GM12892 (cell line): ENCODE data around the gene UNG. TPM values are rescaled to one million over a fixed set of nuclear protein-coding genes. Genes with fewer than 3 reads are reported as not detected.
"Not testable (repeated sequence)": the region's sequence is repeated elsewhere in the genome, so short reads cannot be mapped to it uniquely, and the experiment has no call there.

ENCODE experiments used
- DNase-seq: peaks from one replicate; pipeline ENCODE4 v3.0.0; 2011; ENCODE audit not compliant: insufficient read length
- FAIRE-seq: peaks from 2 replicates; lab custom pipeline; 2011; peaks lifted over from hg19 to GRCh38; lab: Jason Lieb, UNC
- POLR2A ChIP-seq: IDR thresholded peaks from 2 replicates; pipeline ENCODE4 v1.6.1; 2011; ENCODE audit warnings: low read depth, low read length, control low read depth
- POLR2AphosphoS5 ChIP-seq: IDR thresholded peaks from 2 replicates; pipeline ENCODE4 v1.6.1; 2011; ENCODE audit warnings: low read depth, low read length, control low read depth
- TAF1 ChIP-seq: IDR thresholded peaks from 2 replicates; pipeline ENCODE4 v1.6.1; 2011; ENCODE audit warnings: low read depth, mild to moderate bottlenecking, control low read depth, low read length, borderline replicate concordance
- polyA plus RNA-seq: library from polyadenylated mRNA; unstranded; fragments of >200 nt; gene quantifications from one replicate; pipeline ENCODE4 v1.2.1, GENCODE V29; 2012; ENCODE audit warnings: missing spikeins, inconsistent platforms; ENCODE audit not compliant: missing spikeins

Gene UNG
- 49.9 TPM for polyA plus RNA-seq

- FAIRE-seq (peak; percentile 96), DNase-seq (peak; percentile 97)
- TF ChIP-seq POLR2A, result peak; percentile 47; the same call in 1 of the 2 replicates
- TF ChIP-seq TAF1, result no peak
- peak; percentile 24; the same call in 1 of the 2 replicates for TF ChIP-seq POLR2AphosphoS5
These were observed at the start of gene UNG for GRCh38 chr12:109097435-109098182. UNG (plus strand) TSS chr12:109097597; CDS start chr12:109097680, 83 bp downstream.

DNA sequence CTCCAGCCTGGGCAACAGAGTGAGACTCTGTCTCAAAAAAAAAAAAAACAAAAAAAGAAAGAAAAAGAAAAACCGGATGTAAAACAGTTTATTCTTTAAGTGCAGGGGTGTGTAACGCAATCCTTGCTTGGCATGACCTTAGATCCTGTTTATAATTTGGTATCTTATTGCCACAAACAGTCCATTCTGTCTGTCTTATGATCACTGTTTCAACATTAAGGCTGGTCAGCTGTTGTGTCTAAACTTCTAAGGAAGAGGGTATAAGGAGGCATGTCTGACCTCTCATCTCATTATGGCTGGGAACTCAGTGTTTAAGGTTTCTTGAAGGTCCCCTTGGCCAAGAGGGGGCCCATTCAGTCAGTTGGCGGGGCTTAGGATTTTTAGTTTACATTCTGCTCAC is 48.7 kb upstream of the UNG start:
- DNase-seq, FAIRE-seq: not testable (repeated sequence)

DNA sequence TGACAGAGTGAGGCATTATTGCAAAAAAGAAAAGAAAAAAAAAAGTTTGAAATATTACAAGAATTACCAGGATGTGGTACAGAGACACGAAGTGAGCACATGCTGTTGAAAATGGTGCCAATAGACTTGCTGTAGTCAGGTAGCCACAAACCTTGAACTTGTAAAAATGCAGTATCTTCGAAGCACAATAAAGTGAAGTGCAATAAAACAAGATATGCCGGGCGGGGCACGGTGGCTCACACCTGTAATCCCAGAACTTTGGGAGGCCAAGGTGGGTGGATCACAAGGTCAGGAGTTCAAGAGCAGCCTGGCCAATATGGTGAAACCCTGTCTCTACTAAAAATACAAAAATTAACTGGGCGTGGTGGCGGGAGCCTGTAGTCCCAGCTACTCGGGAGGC is 47.6 kb upstream of the UNG start:
- DNase-seq, FAIRE-seq: not testable (repeated sequence)

DNA sequence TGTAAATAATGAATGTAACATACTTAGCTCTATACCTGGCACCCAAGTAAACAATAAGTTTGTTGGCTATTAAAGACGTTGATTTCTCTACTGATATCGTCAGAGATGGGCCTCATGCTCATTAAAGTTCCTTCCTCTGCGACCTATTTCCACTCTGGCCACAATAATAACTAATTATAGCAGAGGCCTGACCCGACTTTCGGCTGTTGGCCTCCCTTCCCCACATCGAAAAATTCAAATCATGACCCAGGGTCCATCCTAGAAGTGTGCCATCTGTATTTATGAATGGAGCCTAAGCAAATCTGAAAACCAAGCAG is 45.3 kb upstream of the UNG start:
- FAIRE-seq (no peak), DNase-seq (no peak)
- TF ChIP-seq POLR2A (no peak), TAF1 (no peak), POLR2AphosphoS5 (no peak)

GRCh38 chr12:109052414-109053323 is 44.7 kb upstream of the UNG start, which contains the start of gene USP30:
USP30 (plus strand) TSS chr12:109052576; CDS start chr12:109052679, 103 bp downstream.
- DNase-seq (peak; percentile 84), FAIRE-seq (peak; percentile 88)
- no peak for TF ChIP-seq POLR2AphosphoS5
- TF ChIP-seq POLR2A, result peak; percentile 36; the same call in 1 of the 2 replicates
- 0 out of 2 replicates have a peak, but pooled peaks have one; percentile 49 for TF ChIP-seq TAF1

DNA sequence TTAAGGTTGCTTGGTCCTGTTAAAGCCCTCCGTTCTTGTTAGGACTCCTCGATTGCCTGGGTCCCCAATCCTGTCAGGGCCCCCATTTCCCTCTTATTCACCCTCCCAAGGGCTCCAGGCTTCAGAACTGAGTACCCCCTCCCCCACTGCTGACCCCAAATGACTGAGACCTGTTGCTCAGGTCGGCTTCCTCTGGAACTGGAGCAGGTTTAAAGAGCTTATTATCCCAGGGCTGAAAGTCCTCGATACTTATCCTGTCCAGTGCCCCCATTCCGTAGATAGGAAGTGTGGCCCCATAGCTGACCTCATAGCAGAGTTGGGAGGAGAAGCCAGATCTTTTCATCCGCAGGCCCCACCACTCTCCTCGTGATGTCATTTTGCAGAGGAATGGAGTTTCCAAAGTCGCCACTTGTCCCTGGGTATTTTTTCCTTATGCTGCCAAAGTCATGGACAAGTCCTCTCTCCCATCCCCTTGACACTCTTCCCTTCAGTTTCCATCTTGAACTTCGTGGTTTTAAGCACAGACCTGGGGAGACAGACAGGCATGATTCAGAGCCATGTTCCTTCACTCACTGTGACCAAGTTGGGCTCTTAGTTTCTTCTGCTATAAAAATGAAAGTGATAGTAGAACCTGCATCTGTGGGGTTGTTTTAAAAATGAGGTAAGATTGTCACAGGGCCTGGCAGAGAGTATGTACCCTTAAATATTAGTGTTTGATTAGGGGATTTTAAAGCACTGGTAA is 43.8 kb upstream of the UNG start:
- TF ChIP-seq TAF1 (0 out of 2 replicates have a peak, but pooled peaks have one; percentile 12), POLR2AphosphoS5 (no peak), POLR2A (no peak)
- FAIRE-seq, result peak; percentile 17
- no peak for DNase-seq

- not testable (repeated sequence) for DNase-seq, FAIRE-seq
These were observed 43.3 kb upstream of the UNG start for GRCh38 chr12:109054124-109054513.

GRCh38 chr12:109054520-109054919 is 42.9 kb upstream of the UNG start:
- no peak for TF ChIP-seq POLR2A
- no peak for TF ChIP-seq POLR2AphosphoS5
- no peak for TF ChIP-seq TAF1
- no peak for FAIRE-seq

DNA sequence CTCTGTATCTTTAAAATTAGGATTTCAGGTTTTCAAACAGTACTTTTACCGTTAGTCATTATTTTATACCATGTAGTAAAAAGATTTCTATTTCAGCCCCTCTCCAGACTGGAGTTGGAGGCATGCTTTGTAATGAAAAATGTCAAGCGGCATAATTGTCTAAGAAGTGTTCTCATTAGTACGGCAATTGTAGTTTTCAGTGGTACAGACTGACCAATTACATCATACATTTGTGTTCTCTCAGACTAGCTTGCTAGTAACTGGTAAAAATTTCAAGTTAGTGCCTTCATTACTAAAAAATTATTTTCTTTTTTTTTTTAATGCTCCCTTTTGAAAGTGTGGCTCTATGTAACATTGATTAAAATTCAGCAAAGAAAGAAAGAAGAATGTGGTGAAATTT is 40.5 kb upstream of the UNG start:
- DNase-seq (no peak), FAIRE-seq (no peak)
- TF ChIP-seq POLR2AphosphoS5, result no peak
- TF ChIP-seq POLR2A, result no peak
- no peak for TF ChIP-seq TAF1

More at GRCh38 chr12:109054520-109054919, 42.9 kb upstream of the UNG start:
- no peak for DNase-seq

DNA sequence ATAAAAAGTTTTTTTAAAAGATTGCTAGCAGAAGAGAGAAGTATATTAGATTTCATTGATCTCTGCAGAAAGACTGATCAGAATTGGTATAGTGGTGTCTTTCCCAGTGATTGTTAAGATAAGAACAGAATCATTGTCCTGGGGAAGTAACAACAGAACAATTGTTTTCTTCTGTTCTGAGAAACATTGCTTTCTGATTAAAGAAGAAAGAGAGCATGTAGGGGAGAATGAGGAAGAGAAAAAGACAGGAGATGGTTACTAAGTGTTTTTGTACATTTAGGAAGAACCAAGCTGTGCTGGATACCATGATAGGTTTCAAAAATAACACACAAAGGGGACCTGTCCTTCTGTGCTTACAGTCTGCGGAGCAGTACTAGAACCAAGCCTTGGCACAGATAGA is 40.0 kb upstream of the UNG start:
- FAIRE-seq (no peak), DNase-seq (no peak)
- TF ChIP-seq TAF1 (no peak), POLR2A (no peak), POLR2AphosphoS5 (no peak)

DNA sequence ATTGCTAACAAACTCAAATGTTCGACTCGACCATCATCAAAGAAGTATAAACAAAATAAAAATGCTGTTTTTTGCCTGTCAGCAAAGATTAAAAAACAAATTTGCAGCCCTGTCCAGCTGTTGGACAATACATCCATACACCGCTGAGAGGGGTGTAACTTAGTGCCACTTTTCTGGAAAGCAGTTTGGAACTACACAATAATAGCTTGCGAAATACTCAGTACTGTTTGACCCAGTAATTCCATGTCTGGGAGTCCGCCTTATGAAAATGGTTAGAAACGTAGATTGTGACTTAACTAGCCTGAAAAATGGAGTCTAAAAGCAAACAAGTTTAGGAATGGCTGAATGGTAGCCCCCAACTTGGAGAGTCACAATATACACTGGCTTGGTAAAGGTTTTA is 38.6 kb upstream of the UNG start:
- DNase-seq (no peak), FAIRE-seq (no peak)
- no peak for TF ChIP-seq TAF1
- TF ChIP-seq POLR2AphosphoS5, result no peak
- no peak for TF ChIP-seq POLR2A
